Measurements from ENCODE around the gene PSRC1.

GRCh38 chr1:109235137-109235536 lies 47.8 kb downstream of the PSRC1 start:
- TF ChIP-seq CTCF (IDR thresholded peaks at IDR 0.05; ENCODE audit: low read length) (no peak), EZH2 (IDR thresholded peaks at IDR 0.05; ENCODE audit: borderline replicate concordance, low read length) (no peak)
